ENCODE results near the gene GMPR2.

Gene GMPR2

GRCh38 chr14:24268225-24268624 is 35.5 kb downstream of the GMPR2 start:
- no peak for DNase-seq (ENCODE audit: low spot score)

GRCh38 chr14:24269368-24269767 is 36.6 kb downstream of the GMPR2 start:
- no peak for DNase-seq (ENCODE audit: low spot score)

GRCh38 chr14:24269910-24270536 is 37.3 kb downstream of the GMPR2 start:
- DNase-seq (ENCODE audit: low spot score), result no peak

DNA sequence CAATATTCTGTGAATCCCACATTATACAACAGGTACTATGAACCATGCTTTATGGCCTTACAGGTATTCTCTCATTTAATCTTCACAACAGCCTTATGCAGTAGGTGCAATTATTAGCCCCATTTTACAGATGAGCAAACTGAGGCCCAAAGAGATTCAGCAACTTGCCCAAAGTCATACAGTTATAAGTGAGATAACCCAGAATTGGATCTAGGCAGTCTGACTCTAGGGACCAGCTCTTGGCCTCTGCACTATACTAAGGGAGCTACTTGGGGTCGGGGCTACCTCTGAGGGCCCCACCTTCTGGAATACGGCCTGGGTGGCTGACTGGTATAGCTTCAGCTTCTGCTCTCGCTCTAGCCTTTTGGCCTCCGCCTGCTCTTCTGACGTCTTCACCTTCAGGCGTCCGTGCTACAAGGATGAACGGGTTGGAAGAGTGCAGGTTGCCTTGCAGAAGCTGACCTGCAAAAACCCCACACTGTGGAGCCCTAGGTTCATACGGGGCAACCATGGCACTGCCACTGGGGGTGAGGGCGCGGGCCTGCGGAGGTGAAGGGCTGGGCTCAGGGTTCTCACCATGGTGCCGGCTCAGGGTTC is 37.9 kb downstream of the GMPR2 start:
- DNase-seq (ENCODE audit: low spot score), result no peak

DNA sequence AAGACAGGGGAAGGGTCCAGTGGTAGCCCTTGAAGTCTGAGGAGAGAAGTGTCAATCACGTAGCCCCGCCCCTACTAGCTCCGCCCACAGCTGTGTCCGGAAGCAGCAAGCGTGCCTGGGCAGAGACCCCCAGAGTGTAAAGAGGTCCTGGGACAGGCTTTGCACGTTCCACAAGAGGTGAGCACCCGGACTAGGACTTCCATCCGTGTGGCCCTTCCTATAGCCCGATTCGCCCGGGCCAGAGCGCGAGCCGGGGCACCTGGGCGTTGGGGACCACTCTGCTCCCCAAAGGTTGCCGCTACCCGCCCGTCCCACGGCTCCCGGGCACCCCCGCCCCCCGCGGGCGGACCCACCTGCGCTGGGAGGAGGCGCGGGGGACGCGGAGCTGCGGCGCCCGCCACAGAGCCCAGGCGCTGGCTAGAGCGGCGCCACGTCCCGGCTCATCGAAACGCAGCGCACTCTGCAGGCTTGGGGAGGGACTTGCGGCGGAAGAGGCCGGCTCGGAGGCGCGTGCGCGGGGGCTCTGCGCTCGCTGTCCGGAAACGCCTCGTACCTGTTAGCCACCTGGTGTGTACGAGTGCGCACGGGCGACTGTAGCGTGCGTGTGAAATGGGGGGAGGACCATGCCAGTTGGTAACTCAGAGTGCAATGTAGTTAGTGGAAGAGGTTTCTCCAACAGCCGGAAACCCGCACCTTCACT is 38.6 kb downstream of the GMPR2 start, which contains the start of gene RABGGTA:
Gene RABGGTA, minus strand, starts transcription at position 464 of the 700 bp plus-strand sequence. CDS start 482 bp downstream, outside the sequence.
- peak; percentile 99 for DNase-seq (ENCODE audit: low spot score)

DNA sequence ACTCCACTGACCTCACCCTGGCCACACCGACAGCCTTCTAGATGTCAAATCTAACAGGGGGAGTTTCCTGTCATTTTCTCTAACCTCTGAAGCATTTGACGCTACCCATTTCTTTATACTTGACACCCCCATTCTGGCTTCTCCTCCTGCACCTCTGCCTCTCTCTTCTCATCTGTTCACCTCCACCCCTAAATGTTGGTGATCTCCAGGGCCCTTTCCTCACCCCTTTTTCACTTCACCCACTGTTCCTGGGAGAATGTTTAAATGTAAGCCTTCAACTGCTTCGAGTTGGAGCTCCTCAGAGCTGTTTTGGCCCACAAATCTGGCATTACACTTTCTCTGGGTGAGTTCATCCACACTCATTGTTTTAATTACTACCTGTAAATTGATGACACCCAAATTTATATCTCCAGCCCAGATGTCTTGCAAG is 39.1 kb downstream of the GMPR2 start:
- DNase-seq (ENCODE audit: low spot score), result no peak

DNA sequence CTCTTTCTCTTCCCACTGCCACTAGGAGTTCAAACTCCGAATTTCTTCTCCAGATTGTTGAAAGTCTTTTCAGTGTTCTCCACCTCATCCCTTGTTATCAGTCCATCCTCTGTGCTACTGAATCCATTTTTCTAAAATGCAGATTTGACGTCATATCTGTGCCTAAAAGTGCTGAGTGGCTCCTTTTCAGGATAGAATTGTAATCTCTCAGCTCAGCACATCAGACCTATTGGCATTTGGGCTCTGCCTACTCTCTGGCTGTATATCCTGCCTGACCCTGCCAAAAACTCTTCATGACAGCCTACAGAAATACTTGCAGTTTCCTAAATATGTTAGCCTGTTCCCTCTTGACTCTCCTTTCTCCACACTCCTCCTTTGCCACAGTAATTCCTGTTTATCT is 39.7 kb downstream of the GMPR2 start:
- no peak for DNase-seq (ENCODE audit: low spot score)

- no peak for DNase-seq (ENCODE audit: low spot score)
These were observed 40.8 kb downstream of the GMPR2 start for GRCh38 chr14:24273422-24273998.

GRCh38 chr14:24274101-24274543 is 41.4 kb downstream of the GMPR2 start:
- DNase-seq (ENCODE audit: low spot score), result no peak

- DNase-seq (ENCODE audit: low spot score), result no peak
These were observed 44.3 kb downstream of the GMPR2 start for GRCh38 chr14:24277071-24277470.

GRCh38 chr14:24277606-24278321 is 45.0 kb downstream of the GMPR2 start:
- no peak for DNase-seq (ENCODE audit: low spot score)

DNA sequence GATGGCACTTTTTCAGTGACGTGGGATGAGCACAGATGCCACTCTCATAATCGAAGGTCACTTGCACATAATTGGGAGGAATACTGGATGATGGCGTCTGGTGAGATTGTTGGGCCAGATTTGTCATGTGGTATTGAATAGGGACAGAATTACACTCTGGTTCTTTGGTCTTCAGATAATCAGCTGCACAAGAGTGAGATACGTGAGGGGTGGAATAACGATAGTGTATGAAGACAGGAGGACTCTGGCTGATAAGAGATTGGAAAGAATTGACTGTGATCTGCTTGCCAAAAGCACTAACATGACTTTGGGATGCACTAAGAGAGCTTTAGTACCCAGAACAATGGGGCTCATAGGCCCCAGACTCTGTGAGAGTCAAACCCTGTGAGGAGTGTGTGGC is 45.7 kb downstream of the GMPR2 start:
- DNase-seq (ENCODE audit: low spot score), result no peak

- no peak for DNase-seq (ENCODE audit: low spot score)
These were observed 46.8 kb downstream of the GMPR2 start for GRCh38 chr14:24279301-24280186.

DNA sequence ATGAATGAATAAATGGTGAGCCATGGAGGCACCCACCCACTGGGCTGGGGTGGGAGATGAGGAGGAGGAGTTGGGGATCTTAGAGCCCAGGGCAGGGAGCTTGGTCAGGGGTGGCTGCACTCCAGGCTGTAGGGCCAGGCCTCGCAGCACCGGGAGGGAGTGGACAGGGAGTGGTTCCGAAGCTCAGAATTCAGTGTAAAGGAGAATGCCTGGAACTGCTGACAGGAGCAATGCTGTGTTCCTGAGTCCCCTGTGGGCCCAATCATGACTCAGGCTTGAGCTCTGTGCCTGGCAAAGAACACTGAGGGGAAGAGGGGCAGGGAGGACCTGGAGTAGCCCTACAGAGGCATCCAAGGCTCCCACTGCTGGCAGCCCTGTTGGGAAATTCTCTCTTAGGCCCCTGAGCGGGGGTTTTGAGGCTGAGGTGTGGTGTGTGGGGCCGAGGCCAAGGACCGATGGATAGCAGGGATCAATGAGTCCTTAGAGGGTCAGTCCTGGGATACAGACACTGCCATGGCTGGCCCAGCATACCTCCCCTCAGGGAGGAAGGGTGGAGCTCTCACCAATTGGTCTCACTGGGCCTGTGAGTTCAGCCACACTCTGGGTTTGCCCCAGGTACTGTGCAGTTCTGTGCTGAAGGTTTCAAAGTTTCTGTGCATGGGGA is 48.2 kb downstream of the GMPR2 start:
- no peak for DNase-seq (ENCODE audit: low spot score)

- DNase-seq (ENCODE audit: low spot score), result no peak
These were observed 48.9 kb downstream of the GMPR2 start for GRCh38 chr14:24281636-24282035.

DNA sequence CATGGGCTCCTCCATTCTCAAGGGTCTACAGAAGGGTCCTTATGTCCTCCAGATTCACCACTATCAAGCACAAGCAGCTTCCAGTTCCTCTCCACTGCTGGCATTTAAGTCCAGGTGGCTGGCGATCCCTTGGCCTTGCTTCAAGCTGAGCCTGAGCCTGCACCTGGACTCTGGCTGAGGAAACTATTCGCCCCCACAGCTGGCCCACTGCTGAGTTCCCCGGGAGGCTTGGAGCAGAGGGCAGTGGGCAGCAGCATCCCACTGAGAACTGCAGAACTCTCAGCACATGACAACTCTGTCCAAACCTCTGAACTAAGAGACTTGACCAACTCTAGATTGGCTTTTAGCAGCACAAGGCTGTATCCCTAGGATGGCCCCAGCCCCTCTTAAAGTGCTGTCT is 50.0 kb downstream of the GMPR2 start:
- no peak for DNase-seq (ENCODE audit: low spot score)

DNA sequence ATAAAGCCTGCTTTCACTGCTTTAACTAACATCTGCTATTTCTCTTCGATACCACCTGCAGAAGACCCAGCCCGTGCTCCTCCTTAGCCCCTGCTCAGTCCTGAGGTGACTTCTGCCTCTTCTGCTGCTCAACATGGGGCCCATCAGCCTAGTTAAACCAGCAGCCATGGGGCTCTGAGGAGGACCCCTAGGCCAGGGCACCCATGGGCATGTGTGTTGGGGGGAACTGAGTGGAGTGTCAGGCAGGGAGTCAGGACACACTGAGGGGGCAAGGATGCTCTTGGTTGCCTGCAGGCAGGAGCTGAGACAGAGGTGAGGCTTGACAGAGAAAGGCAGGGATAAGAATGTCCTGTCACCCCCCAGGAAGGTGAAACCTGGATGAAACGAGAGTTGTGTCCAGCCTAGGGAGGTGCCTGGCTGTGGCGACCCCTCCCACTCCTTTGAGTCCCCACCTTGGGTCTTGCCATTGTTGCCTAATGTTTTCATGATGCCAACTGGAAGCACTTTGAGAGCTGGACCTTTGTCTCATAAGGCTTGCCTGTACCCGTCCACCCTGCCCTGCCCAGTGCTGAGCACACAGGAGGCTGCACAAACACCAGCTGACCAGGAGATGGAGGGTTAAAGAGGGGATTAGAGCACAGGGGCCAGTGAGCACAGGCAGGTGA is 51.2 kb downstream of the GMPR2 start:
- DNase-seq (ENCODE audit: low spot score), result no peak

DNA sequence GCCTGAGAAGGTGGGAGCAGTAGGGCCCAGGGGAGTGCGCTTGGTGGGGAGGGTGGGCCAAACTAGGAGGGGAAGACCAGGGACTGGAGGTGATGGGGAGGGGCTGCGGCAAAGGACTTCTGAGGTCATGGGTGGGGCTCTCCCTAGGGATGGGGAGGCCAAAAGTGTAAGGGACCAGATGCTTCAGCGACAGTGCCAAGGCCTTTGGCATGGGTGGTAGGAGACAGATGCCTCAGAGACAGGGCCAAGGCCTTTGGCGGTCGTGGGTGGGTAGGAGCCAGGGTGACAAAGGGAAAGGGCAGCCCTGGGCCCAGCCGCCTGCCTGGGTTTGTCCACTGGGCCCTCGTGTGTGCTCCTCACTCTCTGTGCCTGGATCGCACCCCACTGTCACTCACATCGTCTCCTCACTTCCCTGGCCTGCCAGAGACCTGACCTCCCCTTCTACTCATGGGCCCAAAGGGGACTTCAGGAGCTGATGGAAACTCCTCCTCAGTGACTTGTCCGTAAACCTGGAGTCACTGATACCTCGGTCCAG is 51.8 kb downstream of the GMPR2 start:
- DNase-seq (ENCODE audit: low spot score), result no peak

- no peak for DNase-seq (ENCODE audit: low spot score)
These were observed 52.6 kb downstream of the GMPR2 start for GRCh38 chr14:24285351-24285750.

- DNase-seq (ENCODE audit: low spot score), result no peak
These were observed 54.3 kb downstream of the GMPR2 start for GRCh38 chr14:24286996-24287395.
